GM18873 (cell line): ENCODE data around the gene DCP1B.

ENCODE experiments used
- ATAC-seq: cut with Tn5 transposase; IDR thresholded peaks from one replicate; pipeline ENCODE4 v1.9.1; 2021; ENCODE audit warnings: mild to moderate bottlenecking, moderate library complexity, moderate number of reproducible peaks; ENCODE audit not compliant: unreplicated experiment, low FRiP score

The DCP1B gene

GRCh38 chr12:2004113-2004929 is at the start of gene DCP1B:
Gene DCP1B (minus strand): TSS chr12:2004457. CDS start chr12:2004431, 26 bp downstream.
- peak; percentile 91 for ATAC-seq

GRCh38 chr12:2053691-2054090 is 49.4 kb upstream of the DCP1B start:
- no peak for ATAC-seq

GRCh38 chr12:2052826-2053678 is 48.8 kb upstream of the DCP1B start, which contains the start of gene CACNA1C:
Gene CACNA1C (plus strand): TSS chr12:2052987. CDS start chr12:2053563, 576 bp downstream.
- ATAC-seq, result no peak

DNA sequence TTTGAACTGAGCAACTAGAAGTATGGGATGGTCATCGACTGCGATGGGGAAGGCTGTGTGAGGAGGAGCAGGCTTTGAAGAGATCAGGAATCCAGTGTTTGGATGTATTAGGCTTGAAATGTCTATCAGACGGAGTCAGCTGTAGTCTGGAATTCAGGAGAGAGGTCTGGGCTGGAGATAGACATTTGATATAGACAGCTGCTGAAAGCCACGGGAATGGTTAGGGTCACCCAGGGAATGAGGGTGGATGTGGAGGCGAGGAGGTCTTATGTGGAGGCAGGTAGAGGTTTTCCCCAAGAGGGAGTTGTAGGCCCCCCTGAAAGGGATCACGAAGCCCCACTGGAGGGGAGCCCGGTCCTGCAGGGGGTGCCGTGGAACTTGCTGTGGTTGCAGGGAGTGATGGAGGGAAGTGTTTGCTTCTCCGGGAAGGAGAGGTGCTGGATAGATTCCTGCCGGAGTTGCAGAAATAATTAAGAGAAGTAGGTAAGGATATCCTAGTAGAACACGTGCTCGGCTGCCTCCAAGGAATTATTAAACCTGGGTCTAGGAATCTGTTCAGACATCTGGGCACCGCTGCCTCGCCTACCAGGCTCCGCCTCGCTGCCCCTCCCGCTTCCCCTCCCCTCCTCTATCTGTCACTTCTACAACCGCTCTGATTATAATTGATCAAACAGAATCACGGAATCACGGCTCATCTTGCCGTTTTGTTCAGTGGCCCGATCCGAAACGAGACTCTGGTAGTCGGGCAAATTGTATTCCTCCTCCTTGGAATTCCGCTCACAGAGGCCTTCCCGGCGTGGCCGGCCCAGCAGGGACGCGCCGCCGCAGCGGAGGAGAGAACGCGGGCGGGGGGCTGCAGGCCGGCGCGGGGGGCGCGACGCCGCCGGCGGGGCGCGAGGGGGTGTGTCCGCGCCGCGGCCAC is 47.7 kb upstream of the DCP1B start:
- ATAC-seq, result no peak

- no peak for ATAC-seq
Measured at GRCh38 chr12:2049604-2050540, 45.6 kb upstream of the DCP1B start.

- ATAC-seq, result no peak
Measured at GRCh38 chr12:2047752-2048151, 43.5 kb upstream of the DCP1B start.

DNA sequence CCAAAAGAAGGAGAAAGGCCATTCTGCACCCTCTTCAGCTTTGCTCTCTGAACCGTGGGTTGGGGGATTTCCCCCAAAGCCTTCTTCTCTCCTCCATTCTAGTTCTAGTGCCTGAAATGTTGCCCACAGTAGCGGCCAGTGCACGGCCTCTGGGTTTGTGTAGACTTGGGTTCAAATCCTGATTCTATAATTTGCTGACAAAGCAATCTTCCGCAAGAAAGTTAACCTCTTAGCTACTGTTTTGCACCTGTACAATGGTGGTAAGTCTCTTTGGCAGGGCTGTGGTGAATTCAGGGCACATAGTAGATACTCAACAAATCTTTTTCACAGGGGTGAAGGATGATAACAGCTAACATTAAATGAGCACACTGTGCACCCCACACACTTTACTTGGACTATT is 42.7 kb upstream of the DCP1B start:
- no peak for ATAC-seq

- no peak for ATAC-seq
Measured at GRCh38 chr12:2044165-2044564, 39.9 kb upstream of the DCP1B start.

DNA sequence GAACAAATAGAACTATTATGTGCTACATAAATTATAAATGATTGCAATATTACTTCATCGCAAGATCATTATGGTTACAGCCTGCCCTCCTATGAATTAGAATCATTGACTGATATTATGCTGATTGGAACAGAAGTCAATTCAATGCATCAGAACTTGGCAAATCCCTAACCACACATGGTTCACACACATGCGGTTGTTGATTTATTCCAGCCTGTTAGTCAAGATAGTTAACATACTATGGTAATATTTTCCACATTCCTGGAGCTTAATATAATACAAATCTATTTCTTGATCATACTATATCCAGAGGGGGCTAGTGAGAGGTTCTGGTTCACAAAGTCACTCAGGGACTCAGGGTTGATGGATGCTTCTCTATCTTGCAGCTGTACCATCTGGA is 38.8 kb upstream of the DCP1B start:
- ATAC-seq, result no peak

GRCh38 chr12:2039034-2039433 is 34.8 kb upstream of the DCP1B start:
- ATAC-seq, result no peak

DNA sequence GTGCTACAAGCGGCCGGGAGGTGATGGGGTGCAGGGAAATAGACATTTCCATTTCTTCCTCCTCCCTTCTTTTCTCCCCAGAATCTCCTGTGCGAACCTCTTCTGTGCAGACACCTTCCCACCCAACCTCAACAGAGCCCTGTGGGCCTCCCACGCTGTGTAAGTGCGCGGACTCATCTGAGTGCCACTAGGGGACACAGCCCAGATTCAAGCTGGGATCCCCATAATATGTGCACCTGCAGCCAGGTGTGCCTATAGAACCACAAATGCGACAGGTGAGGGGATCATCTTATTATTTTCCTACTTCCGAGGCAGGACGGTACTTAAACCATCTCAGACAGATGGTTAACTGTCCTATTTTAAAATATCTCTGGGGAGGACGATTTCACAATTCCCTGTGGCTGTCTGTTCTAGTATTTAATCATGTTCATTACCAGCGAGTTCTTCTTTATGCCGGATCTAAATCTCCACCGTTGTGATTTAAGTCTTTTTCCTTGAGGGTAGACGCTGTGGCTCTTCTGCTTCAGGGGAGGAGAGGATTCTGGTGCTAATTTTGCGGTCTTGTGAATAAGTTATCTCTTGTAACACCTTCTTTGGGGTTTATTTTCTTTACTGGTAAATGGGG is 31.3 kb upstream of the DCP1B start:
- no peak for ATAC-seq

GRCh38 chr12:2034633-2035430 is 30.6 kb upstream of the DCP1B start:
- ATAC-seq, result no peak

- ATAC-seq, result no peak
Measured at GRCh38 chr12:2032506-2032905, 28.2 kb upstream of the DCP1B start.

GRCh38 chr12:2029851-2030250 is 25.6 kb upstream of the DCP1B start:
- ATAC-seq, result no peak

GRCh38 chr12:2027351-2027750 is 23.1 kb upstream of the DCP1B start:
- ATAC-seq, result no peak

- ATAC-seq, result no peak
Measured at GRCh38 chr12:2023365-2023764, 19.1 kb upstream of the DCP1B start.

GRCh38 chr12:2020511-2020910 is 16.3 kb upstream of the DCP1B start:
- ATAC-seq, result no peak

- no peak for ATAC-seq
Measured at GRCh38 chr12:2019126-2019525, 14.9 kb upstream of the DCP1B start.
